ENCODE measurements around the gene SRXN1. TPM values are rescaled to one million over a fixed set of nuclear protein-coding genes. Genes with fewer than 3 reads are reported as not detected.

Gene SRXN1
- total and polyA plus RNA-seq, 8 donors, result 6.4 to 40.1 (median 23.5) TPM

- peak overlapping the region in 1 of 5 donors; percentile 2 for H3K27ac ChIP-seq
- peaks cover 0 to 16% (median 9%) of the 10 kb centered on the region in 3 donors for H3K27me3 ChIP-seq
- no peak overlapping the region for H3K4me3 ChIP-seq
- H3K4me1 ChIP-seq, result peaks cover 4 to 27% (median 18%) of the 10 kb centered on the region in 4 donors
- H3K36me3 ChIP-seq, result peaks cover 32 to 47% (median 46%) of the 10 kb centered on the region in 4 donors
- H3K9me3 ChIP-seq, result peaks cover 0 to 3% (median 0%) of the 10 kb centered on the region in 4 donors
- 73 to 81% (median 80%) methylated on average over 10 of the region's 10 CpGs for WGBS, 5 donors
- DNase-seq, result no peak
- intact Hi-C loops (cut with DNase I; ENCODE audit: low total_unique reads), result loop anchor here (10.0 kb wide), 1 partner anchor 81 kb away; no protein-coding TSS in a partner anchor
- TF ChIP-seq EP300 (IDR thresholded peaks at IDR 0.05), result no peak
- TF ChIP-seq, protein P1, sequence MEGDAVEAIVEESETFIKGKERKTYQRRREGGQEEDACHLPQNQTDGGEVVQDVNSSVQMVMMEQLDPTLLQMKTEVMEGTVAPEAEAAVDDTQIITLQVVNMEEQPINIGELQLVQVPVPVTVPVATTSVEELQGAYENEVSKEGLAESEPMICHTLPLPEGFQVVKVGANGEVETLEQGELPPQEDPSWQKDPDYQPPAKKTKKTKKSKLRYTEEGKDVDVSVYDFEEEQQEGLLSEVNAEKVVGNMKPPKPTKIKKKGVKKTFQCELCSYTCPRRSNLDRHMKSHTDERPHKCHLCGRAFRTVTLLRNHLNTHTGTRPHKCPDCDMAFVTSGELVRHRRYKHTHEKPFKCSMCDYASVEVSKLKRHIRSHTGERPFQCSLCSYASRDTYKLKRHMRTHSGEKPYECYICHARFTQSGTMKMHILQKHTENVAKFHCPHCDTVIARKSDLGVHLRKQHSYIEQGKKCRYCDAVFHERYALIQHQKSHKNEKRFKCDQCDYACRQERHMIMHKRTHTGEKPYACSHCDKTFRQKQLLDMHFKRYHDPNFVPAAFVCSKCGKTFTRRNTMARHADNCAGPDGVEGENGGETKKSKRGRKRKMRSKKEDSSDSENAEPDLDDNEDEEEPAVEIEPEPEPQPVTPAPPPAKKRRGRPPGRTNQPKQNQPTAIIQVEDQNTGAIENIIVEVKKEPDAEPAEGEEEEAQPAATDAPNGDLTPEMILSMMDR (IDR thresholded peaks at IDR 0.05), result no peak
- no peak for TF ChIP-seq POLR2A (IDR thresholded peaks at IDR 0.05)
- TF ChIP-seq POLR2AphosphoS5 (IDR thresholded peaks at IDR 0.05), result no peak
Measured at GRCh38 chr20:646107-646867, 6.7 kb downstream of the SRXN1 start.

GRCh38 chr20:645318-646106 is 7.5 kb downstream of the SRXN1 start:
- peak; percentile 71 to 92 for DNase-seq
- Histone ChIP-seq H3K4me1 (peaks cover 4 to 22% (median 14%) of the 10 kb centered on the region in 4 donors), H3K4me3 (no peak overlapping the region), H3K36me3 (peaks cover 30 to 40% (median 39%) of the 10 kb centered on the region in 4 donors), H3K9me3 (peaks cover 0 to 3% (median 0%) of the 10 kb centered on the region in 4 donors), H3K27ac (peak overlapping the region in 1 of 5 donors; percentile 2), H3K27me3 (peaks cover 0 to 20% (median 9%) of the 10 kb centered on the region in 3 donors)
- intact Hi-C loops (cut with DNase I; ENCODE audit: low total_unique reads), result loop anchor here (10.0 kb wide), 1 partner anchor 81 kb away; no protein-coding TSS in a partner anchor
- WGBS, 5 donors, result 16 to 19% (median 17%) methylated on average over 20 of the region's 20 CpGs
- TF ChIP-seq EP300 (IDR thresholded peaks at IDR 0.05) (no peak), POLR2A (IDR thresholded peaks at IDR 0.05) (no peak), POLR2AphosphoS5 (IDR thresholded peaks at IDR 0.05) (peak in 1 of 3 donors; percentile 59)
- TF ChIP-seq, protein P1 (IDR thresholded peaks at IDR 0.05), result peak in 5 of 7 experiments; percentile 45 to 86 (median 83)

DNA sequence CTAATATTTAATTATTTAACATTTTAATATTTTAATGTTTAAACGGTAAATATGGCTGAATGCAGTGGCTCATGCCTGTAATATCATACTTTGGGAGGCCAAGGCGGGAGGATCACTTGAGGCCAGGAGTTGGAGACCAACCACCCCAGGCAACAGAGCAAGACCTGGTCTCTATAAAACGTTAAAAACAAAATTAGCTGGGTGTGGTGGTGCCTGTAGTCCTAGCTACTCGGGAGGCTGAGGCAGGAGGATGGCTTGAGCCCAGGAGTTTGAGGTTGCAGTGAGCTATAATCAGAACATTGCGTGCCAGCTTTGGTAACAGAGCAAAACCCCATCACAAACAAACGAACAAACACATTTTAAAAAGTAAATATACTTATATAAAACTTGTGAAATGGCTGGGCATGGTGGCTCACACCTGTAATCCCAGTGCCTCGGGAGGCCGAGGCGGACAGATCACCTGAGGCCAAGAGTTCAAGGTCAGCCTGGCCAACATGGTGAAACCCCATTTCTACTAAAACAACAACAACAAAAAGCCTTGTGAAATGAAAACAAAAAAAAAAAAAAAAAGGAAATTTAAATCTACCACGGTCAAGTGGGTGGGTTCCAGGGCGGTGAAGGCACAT is 8.2 kb downstream of the SRXN1 start:
- TF ChIP-seq POLR2AphosphoS5 (IDR thresholded peaks at IDR 0.05), result no peak
- TF ChIP-seq POLR2A (IDR thresholded peaks at IDR 0.05), result no peak
- no peak for TF ChIP-seq EP300 (IDR thresholded peaks at IDR 0.05)
- TF ChIP-seq, protein P1 (IDR thresholded peaks at IDR 0.05), result no peak
- H3K9me3 ChIP-seq, result peaks cover 0 to 3% (median 0%) of the 10 kb centered on the region in 4 donors
- H3K27ac ChIP-seq, result no peak overlapping the region
- peaks cover 23 to 33% (median 31%) of the 10 kb centered on the region in 4 donors for H3K36me3 ChIP-seq
- intact Hi-C loops (cut with DNase I; ENCODE audit: low total_unique reads), result loop anchor here (10.0 kb wide), 1 partner anchor 80 kb away; no protein-coding TSS in a partner anchor
- no peak for DNase-seq
- WGBS, 5 donors, result 77 to 88% (median 82%) methylated on average over 11 of the region's 11 CpGs
- H3K4me1 ChIP-seq, result peaks cover 4 to 22% (median 14%) of the 10 kb centered on the region in 4 donors
- no peak overlapping the region for H3K4me3 ChIP-seq
- H3K27me3 ChIP-seq, result peaks cover 0 to 23% (median 9%) of the 10 kb centered on the region in 3 donors
